Measurements from ENCODE around the gene MGRN1. TPM values are rescaled to one million over a fixed set of nuclear protein-coding genes. Genes with fewer than 3 reads are reported as not detected.

Gene MGRN1
- total RNA-seq, 1 experiment from 2014 or later, result 22.7 TPM

DNA sequence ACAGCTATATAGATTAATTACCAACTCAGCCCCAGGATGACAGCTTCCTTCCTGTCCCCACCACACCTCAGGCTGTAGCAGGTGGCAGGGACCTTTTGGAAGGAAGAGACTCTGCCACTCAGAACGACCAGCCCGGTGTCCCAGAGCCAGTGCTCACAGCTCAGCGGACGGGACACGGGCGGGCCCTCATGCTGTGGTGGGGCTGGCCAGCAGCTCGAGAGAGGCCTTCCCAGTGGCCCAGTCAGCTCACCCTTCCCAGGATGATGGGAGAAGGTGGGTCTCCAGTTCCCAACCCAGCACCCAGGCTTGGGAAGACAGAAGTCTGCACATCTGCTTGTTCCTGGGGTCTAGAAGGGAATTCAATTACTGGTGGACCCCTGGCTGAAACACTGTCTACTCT lies 79.3 kb downstream of the MGRN1 start:
- BruUV-seq (replicated peaks), result no TSS peak
- H3K4me1 ChIP-seq (ENCODE audit: insufficient read depth, low read length), result no peaks in the 10 kb centered on the region
- no peak overlapping the region for H3K4me2 ChIP-seq (ENCODE audit: low read length)
- POLR2A ChIA-PET (ENCODE audit: unreplicated experiment), result no interaction called here
- DNase-seq (no peak), ATAC-seq (no peak)
- no peak overlapping the region for H3K9ac ChIP-seq (ENCODE audit: low read length)
- no peaks in the 10 kb centered on the region for H3K9me2 ChIP-seq (replicated peaks; ENCODE audit: low read length)
- no peak for TF ChIP-seq EZH2phosphoT487 (IDR thresholded peaks at IDR 0.05; ENCODE audit: borderline replicate concordance, low read length)
- TF ChIP-seq, protein P1, sequence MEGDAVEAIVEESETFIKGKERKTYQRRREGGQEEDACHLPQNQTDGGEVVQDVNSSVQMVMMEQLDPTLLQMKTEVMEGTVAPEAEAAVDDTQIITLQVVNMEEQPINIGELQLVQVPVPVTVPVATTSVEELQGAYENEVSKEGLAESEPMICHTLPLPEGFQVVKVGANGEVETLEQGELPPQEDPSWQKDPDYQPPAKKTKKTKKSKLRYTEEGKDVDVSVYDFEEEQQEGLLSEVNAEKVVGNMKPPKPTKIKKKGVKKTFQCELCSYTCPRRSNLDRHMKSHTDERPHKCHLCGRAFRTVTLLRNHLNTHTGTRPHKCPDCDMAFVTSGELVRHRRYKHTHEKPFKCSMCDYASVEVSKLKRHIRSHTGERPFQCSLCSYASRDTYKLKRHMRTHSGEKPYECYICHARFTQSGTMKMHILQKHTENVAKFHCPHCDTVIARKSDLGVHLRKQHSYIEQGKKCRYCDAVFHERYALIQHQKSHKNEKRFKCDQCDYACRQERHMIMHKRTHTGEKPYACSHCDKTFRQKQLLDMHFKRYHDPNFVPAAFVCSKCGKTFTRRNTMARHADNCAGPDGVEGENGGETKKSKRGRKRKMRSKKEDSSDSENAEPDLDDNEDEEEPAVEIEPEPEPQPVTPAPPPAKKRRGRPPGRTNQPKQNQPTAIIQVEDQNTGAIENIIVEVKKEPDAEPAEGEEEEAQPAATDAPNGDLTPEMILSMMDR (conservative IDR thresholded peaks at IDR 0.05; ENCODE audit: low read depth, low read length), result no peak
- TF ChIP-seq EZH2 (IDR thresholded peaks at IDR 0.05; ENCODE audit: low read length, unreplicated experiment), result no peak
- no peaks in the 10 kb centered on the region for H3K27me3 ChIP-seq (ENCODE audit: low read length)
- H3K79me2 ChIP-seq (ENCODE audit: low read length), result no peaks in the 10 kb centered on the region
- H3K27ac ChIP-seq (ENCODE audit: low read length), result no peak overlapping the region
- no peaks in the 10 kb centered on the region for H4K20me1 ChIP-seq (ENCODE audit: low read length)
- H2AFZ ChIP-seq (ENCODE audit: low read length), result no peak overlapping the region
- no peaks in the 10 kb centered on the region for H3F3A ChIP-seq (ENCODE audit: low read length, unreplicated experiment)
- no peak overlapping the region for H3K4me3 ChIP-seq (ENCODE audit: low read length)
- CTCF ChIA-PET, result no interaction called here
- H3K9me3 ChIP-seq (ENCODE audit: low read length), result no peaks in the 10 kb centered on the region
- no peaks in the 10 kb centered on the region; the same call in 1 of the 2 replicates for H3K36me3 ChIP-seq (ENCODE audit: low read depth, low read length)
- intact Hi-C loops (cut with micrococcal nuclease), result no loop called here

DNA sequence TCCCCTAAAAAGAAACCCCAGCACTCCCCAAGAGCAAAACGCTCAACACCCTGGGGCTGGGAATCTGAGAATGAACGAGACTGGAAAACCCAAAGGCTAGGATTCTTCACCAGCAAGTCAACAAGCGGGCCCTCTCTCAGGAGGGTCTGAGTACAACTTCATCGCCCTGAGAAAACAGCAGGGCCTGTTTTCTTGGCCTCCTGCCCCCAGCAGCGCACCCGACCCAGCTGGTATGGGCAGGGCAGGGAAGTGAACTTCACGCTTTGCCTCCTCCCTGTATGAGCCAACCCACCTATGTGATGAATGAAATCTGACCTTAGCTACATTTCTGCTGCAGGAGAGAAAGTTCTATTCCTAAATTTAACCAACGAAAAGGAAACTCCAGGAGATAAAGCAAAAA lies 79.9 kb downstream of the MGRN1 start:
- TF ChIP-seq, protein P1 (conservative IDR thresholded peaks at IDR 0.05; ENCODE audit: low read depth, low read length), result no peak
- TF ChIP-seq EZH2phosphoT487 (IDR thresholded peaks at IDR 0.05; ENCODE audit: borderline replicate concordance, low read length), result no peak
- no peak for TF ChIP-seq EZH2 (IDR thresholded peaks at IDR 0.05; ENCODE audit: low read length, unreplicated experiment)
- H3K79me2 ChIP-seq (ENCODE audit: low read length), result no peaks in the 10 kb centered on the region
- H3K9me3 ChIP-seq (ENCODE audit: low read length), result no peaks in the 10 kb centered on the region
- no peak for DNase-seq
- no peak overlapping the region for H3K4me3 ChIP-seq (ENCODE audit: low read length)
- BruUV-seq (replicated peaks), result no TSS peak
- no peak overlapping the region for H3K4me2 ChIP-seq (ENCODE audit: low read length)
- no peaks in the 10 kb centered on the region for H3K4me1 ChIP-seq (ENCODE audit: insufficient read depth, low read length)
- ChIA-PET CTCF (no interaction called here), POLR2A (ENCODE audit: unreplicated experiment) (no interaction called here)
- H3K27me3 ChIP-seq (ENCODE audit: low read length), result no peaks in the 10 kb centered on the region
- no peak overlapping the region for H3K27ac ChIP-seq (ENCODE audit: low read length)
- H4K20me1 ChIP-seq (ENCODE audit: low read length), result no peaks in the 10 kb centered on the region
- H3K36me3 ChIP-seq (ENCODE audit: low read depth, low read length), result no peaks in the 10 kb centered on the region; the same call in 1 of the 2 replicates
- H2AFZ ChIP-seq (ENCODE audit: low read length), result no peak overlapping the region
- H3K9me2 ChIP-seq (replicated peaks; ENCODE audit: low read length), result no peaks in the 10 kb centered on the region
- H3K9ac ChIP-seq (ENCODE audit: low read length), result no peak overlapping the region
- ATAC-seq, result no peak
- H3F3A ChIP-seq (ENCODE audit: low read length, unreplicated experiment), result no peaks in the 10 kb centered on the region
- intact Hi-C loops (cut with micrococcal nuclease), result no loop called here

DNA sequence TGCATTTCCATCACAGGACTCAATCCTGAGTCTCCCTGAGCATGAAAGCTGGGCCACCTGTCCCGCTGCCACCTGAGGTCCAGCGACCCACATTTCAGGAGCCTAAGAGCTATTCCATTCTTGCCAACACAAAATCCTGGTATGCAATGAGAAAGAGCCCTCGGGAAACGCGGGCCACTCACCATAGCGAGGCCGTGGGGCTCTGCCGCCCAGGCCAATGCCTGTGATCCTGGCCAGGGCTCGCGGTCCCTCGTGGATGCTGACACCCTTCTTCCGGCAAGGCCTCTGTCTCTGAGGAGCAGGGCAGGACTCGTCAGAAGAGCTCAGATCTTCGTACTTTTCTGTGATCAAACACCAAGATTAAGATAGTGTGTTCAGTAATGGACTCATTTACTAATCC lies 80.3 kb downstream of the MGRN1 start:
- no peaks in the 10 kb centered on the region; the same call in 1 of the 2 replicates for H3K36me3 ChIP-seq (ENCODE audit: low read depth, low read length)
- no peak for TF ChIP-seq EZH2phosphoT487 (IDR thresholded peaks at IDR 0.05; ENCODE audit: borderline replicate concordance, low read length)
- TF ChIP-seq EZH2 (IDR thresholded peaks at IDR 0.05; ENCODE audit: low read length, unreplicated experiment), result no peak
- TF ChIP-seq, protein P1 (conservative IDR thresholded peaks at IDR 0.05; ENCODE audit: low read depth, low read length), result no peak
- ATAC-seq, result no peak
- no peaks in the 10 kb centered on the region for H3K9me3 ChIP-seq (ENCODE audit: low read length)
- no peak overlapping the region for H3K4me2 ChIP-seq (ENCODE audit: low read length)
- DNase-seq, result no peak
- intact Hi-C loops (cut with micrococcal nuclease), result no loop called here
- no peak overlapping the region for H3K9ac ChIP-seq (ENCODE audit: low read length)
- no peak overlapping the region for H2AFZ ChIP-seq (ENCODE audit: low read length)
- H3K79me2 ChIP-seq (ENCODE audit: low read length), result no peaks in the 10 kb centered on the region
- CTCF ChIA-PET, result no interaction called here
- H3K4me1 ChIP-seq (ENCODE audit: insufficient read depth, low read length), result no peaks in the 10 kb centered on the region
- POLR2A ChIA-PET (ENCODE audit: unreplicated experiment), result no interaction called here
- H3F3A ChIP-seq (ENCODE audit: low read length, unreplicated experiment), result no peaks in the 10 kb centered on the region
- no peak overlapping the region for H3K4me3 ChIP-seq (ENCODE audit: low read length)
- H3K9me2 ChIP-seq (replicated peaks; ENCODE audit: low read length), result no peaks in the 10 kb centered on the region
- no peak overlapping the region for H3K27ac ChIP-seq (ENCODE audit: low read length)
- H4K20me1 ChIP-seq (ENCODE audit: low read length), result no peaks in the 10 kb centered on the region
- no peaks in the 10 kb centered on the region for H3K27me3 ChIP-seq (ENCODE audit: low read length)
- BruUV-seq (replicated peaks), result no TSS peak
